Measurements from ENCODE around the gene AFAP1L2.

Gene AFAP1L2

DNA sequence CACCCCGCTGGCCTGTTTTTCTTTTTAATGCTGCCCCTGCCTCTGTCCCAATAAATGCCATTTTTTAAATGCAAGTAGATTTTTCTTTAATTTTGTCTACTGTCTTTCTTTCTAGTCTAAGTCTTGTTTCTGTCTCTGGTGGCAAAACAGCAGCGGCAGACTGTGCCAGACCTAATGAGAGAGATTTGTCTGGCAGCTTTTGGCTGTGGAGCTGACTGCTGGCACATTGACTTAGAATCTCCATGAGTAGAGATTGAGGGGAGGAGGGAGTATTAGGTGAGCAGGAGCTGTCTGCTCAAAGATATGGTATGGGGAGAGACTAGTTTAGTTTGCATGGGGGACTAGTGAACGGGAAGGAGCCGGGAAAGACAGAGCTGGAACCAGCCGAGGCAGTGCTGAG is 152.2 kb downstream of the AFAP1L2 start (continued):
- TF ChIP-seq, protein P1, sequence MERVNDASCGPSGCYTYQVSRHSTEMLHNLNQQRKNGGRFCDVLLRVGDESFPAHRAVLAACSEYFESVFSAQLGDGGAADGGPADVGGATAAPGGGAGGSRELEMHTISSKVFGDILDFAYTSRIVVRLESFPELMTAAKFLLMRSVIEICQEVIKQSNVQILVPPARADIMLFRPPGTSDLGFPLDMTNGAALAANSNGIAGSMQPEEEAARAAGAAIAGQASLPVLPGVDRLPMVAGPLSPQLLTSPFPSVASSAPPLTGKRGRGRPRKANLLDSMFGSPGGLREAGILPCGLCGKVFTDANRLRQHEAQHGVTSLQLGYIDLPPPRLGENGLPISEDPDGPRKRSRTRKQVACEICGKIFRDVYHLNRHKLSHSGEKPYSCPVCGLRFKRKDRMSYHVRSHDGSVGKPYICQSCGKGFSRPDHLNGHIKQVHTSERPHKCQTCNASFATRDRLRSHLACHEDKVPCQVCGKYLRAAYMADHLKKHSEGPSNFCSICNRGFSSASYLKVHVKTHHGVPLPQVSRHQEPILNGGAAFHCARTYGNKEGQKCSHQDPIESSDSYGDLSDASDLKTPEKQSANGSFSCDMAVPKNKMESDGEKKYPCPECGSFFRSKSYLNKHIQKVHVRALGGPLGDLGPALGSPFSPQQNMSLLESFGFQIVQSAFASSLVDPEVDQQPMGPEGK (CRISPR knock-in tag; IDR thresholded peaks at IDR 0.05; ENCODE audit: borderline replicate concordance), result no peak
- TF ChIP-seq GLIS3 (CRISPR knock-in tag; IDR thresholded peaks at IDR 0.05), result no peak

- TF ChIP-seq, protein P2, sequence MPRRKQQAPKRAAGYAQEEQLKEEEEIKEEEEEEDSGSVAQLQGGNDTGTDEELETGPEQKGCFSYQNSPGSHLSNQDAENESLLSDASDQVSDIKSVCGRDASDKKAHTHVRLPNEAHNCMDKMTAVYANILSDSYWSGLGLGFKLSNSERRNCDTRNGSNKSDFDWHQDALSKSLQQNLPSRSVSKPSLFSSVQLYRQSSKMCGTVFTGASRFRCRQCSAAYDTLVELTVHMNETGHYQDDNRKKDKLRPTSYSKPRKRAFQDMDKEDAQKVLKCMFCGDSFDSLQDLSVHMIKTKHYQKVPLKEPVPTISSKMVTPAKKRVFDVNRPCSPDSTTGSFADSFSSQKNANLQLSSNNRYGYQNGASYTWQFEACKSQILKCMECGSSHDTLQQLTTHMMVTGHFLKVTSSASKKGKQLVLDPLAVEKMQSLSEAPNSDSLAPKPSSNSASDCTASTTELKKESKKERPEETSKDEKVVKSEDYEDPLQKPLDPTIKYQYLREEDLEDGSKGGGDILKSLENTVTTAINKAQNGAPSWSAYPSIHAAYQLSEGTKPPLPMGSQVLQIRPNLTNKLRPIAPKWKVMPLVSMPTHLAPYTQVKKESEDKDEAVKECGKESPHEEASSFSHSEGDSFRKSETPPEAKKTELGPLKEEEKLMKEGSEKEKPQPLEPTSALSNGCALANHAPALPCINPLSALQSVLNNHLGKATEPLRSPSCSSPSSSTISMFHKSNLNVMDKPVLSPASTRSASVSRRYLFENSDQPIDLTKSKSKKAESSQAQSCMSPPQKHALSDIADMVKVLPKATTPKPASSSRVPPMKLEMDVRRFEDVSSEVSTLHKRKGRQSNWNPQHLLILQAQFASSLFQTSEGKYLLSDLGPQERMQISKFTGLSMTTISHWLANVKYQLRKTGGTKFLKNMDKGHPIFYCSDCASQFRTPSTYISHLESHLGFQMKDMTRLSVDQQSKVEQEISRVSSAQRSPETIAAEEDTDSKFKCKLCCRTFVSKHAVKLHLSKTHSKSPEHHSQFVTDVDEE (CRISPR knock-in tag; IDR thresholded peaks at IDR 0.05), result no peak
- TF ChIP-seq CSDC2 (CRISPR knock-in tag; IDR thresholded peaks at IDR 0.05) (no peak), CSRNP3 (CRISPR knock-in tag; IDR thresholded peaks at IDR 0.05) (no peak), OSR1 (CRISPR knock-in tag; IDR thresholded peaks at IDR 0.05) (no peak), ZNF70 (CRISPR knock-in tag; IDR thresholded peaks at IDR 0.05) (no peak), ISL1 (CRISPR knock-in tag; IDR thresholded peaks at IDR 0.05) (no peak), TCF4 (CRISPR knock-in tag; IDR thresholded peaks at IDR 0.05; ENCODE audit: borderline replicate concordance) (no peak), SNAI2 (CRISPR knock-in tag; IDR thresholded peaks at IDR 0.05) (no peak)
- ATAC-seq, result no peak
Measured at GRCh38 chr10:114250716-114251115, 153.6 kb downstream of the AFAP1L2 start.

DNA sequence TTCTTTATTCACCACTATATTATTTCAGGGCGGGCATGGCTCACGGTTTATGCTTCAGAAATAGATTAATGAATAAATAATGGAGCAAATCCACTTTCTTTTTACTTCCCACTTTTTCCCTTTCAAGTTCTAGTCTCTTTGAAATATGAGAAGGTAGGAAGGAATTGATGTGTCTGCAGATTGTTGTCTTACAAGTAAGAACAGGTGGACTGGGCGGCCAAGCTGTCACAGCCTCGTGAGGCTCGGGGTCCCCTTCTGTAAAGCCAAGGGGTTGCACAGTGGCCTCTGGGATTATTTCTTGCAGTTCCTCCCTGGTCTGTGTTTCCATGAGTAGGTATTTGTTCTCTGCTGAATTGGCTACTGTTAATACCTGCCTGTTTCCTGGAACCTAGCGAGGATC is 154.1 kb downstream of the AFAP1L2 start:
- ATAC-seq, result no peak
- TF ChIP-seq, protein P3, sequence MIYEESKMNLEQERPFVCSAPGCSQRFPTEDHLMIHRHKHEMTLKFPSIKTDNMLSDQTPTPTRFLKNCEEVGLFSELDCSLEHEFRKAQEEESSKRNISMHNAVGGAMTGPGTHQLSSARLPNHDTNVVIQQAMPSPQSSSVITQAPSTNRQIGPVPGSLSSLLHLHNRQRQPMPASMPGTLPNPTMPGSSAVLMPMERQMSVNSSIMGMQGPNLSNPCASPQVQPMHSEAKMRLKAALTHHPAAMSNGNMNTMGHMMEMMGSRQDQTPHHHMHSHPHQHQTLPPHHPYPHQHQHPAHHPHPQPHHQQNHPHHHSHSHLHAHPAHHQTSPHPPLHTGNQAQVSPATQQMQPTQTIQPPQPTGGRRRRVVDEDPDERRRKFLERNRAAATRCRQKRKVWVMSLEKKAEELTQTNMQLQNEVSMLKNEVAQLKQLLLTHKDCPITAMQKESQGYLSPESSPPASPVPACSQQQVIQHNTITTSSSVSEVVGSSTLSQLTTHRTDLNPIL (CRISPR knock-in tag; IDR thresholded peaks at IDR 0.05; ENCODE audit: low read depth), result no peak
- no peak for TF ChIP-seq ESRRG (CRISPR knock-in tag; IDR thresholded peaks at IDR 0.05)
- TF ChIP-seq ZC3H10 (CRISPR knock-in tag; IDR thresholded peaks at IDR 0.05), result no peak
- no peak for TF ChIP-seq RARB (CRISPR knock-in tag; IDR thresholded peaks at IDR 0.05)
- no peak for TF ChIP-seq PPARA (CRISPR knock-in tag; IDR thresholded peaks at IDR 0.05; ENCODE audit: borderline replicate concordance)
- no peak for TF ChIP-seq CSDC2 (CRISPR knock-in tag; IDR thresholded peaks at IDR 0.05)
- no peak for TF ChIP-seq OSR1 (CRISPR knock-in tag; IDR thresholded peaks at IDR 0.05)
- TF ChIP-seq SNAI2 (CRISPR knock-in tag; IDR thresholded peaks at IDR 0.05), result no peak
- no peak for TF ChIP-seq POU6F1 (CRISPR knock-in tag; IDR thresholded peaks at IDR 0.05; ENCODE audit: borderline replicate concordance, low read depth)
- no peak for TF ChIP-seq GLIS3 (CRISPR knock-in tag; IDR thresholded peaks at IDR 0.05)
- no peak for TF ChIP-seq TCF4 (CRISPR knock-in tag; IDR thresholded peaks at IDR 0.05; ENCODE audit: borderline replicate concordance)
- TF ChIP-seq ZFP30 (CRISPR knock-in tag; IDR thresholded peaks at IDR 0.05), result no peak
- no peak for TF ChIP-seq ZFP3 (CRISPR knock-in tag; IDR thresholded peaks at IDR 0.05)

GRCh38 chr10:114246679-114247305 is 157.5 kb downstream of the AFAP1L2 start:
- no peak for ATAC-seq
- TF ChIP-seq CSRNP3 (CRISPR knock-in tag; IDR thresholded peaks at IDR 0.05), result no peak
- TF ChIP-seq BACH2 (CRISPR knock-in tag; IDR thresholded peaks at IDR 0.05; ENCODE audit: borderline replicate concordance), result no peak
- no peak for TF ChIP-seq TOX (CRISPR knock-in tag; IDR thresholded peaks at IDR 0.05; ENCODE audit: borderline replicate concordance)
- no peak for TF ChIP-seq ZNF70 (CRISPR knock-in tag; IDR thresholded peaks at IDR 0.05)
- TF ChIP-seq RARB (CRISPR knock-in tag; IDR thresholded peaks at IDR 0.05), result no peak
- TF ChIP-seq CSDC2 (CRISPR knock-in tag; IDR thresholded peaks at IDR 0.05), result no peak
- no peak for TF ChIP-seq PPARA (CRISPR knock-in tag; IDR thresholded peaks at IDR 0.05; ENCODE audit: borderline replicate concordance)
